H9 (cell line): Measurements from ENCODE around the gene HNRNPK. TPM values are rescaled to one million over a fixed set of nuclear protein-coding genes. Genes with fewer than 3 reads are reported as not detected.

Experiments used
- DNase-seq: peaks from one replicate; pipeline ENCODE4 v3.0.0-alpha.2; 2017
- H2AFZ ChIP-seq: one replicate; pipeline ENCODE4 v1.6.1; 2013; ENCODE audit warnings: mild to moderate bottlenecking, low read length, control low read depth, moderate library complexity
- H2AK5ac ChIP-seq: 2 replicates; pipeline ENCODE4 v1.6.1; 2013; ENCODE audit warnings: low read length, control low read depth, mixed read lengths; ENCODE audit not compliant: insufficient read length
- H2BK120ac ChIP-seq: one replicate; pipeline ENCODE4 v1.6.1; 2013; ENCODE audit warnings: low read depth, mild to moderate bottlenecking, low read length, control low read depth, inconsistent platforms; ENCODE audit not compliant: poor library complexity, severe bottlenecking
- H2BK12ac ChIP-seq: 2 replicates; pipeline ENCODE4 v1.6.1; 2013; ENCODE audit warnings: low read length, control low read depth, mixed read lengths, low read depth; ENCODE audit not compliant: insufficient read length
- H2BK15ac ChIP-seq: 2 replicates; pipeline ENCODE4 v1.6.1; 2013; ENCODE audit warnings: low read depth, low read length, control low read depth
- H2BK20ac ChIP-seq: one replicate; pipeline ENCODE4 v1.6.1; 2013; ENCODE audit warnings: low read depth, mild to moderate bottlenecking, low read length, control low read depth, inconsistent platforms; ENCODE audit not compliant: poor library complexity, severe bottlenecking
- H2BK5ac ChIP-seq: 2 replicates; pipeline ENCODE4 v1.6.1; 2013; ENCODE audit warnings: low read length, control low read depth, mixed read lengths; ENCODE audit not compliant: insufficient read length
- H3K14ac ChIP-seq: 2 replicates; pipeline ENCODE4 v1.6.1; 2013; ENCODE audit warnings: low read length, control low read depth; ENCODE audit not compliant: insufficient read depth
- H3K18ac ChIP-seq: 2 replicates; pipeline ENCODE4 v1.6.1; 2013; ENCODE audit warnings: low read depth, mild to moderate bottlenecking, mixed read lengths, low read length, control low read depth; ENCODE audit not compliant: insufficient read length
- H3K23ac ChIP-seq: 2 replicates; pipeline ENCODE4 v1.6.1; 2013; ENCODE audit warnings: low read length, control low read depth, mixed read lengths, low read depth; ENCODE audit not compliant: insufficient read length
- H3K23me2 ChIP-seq: 2 replicates; pipeline ENCODE4 v1.6.1; 2013; ENCODE audit warnings: low read depth, mild to moderate bottlenecking, mixed read lengths, low read length, control low read depth; ENCODE audit not compliant: insufficient read length, poor library complexity, severe bottlenecking
- H3K27ac ChIP-seq: 2 replicates; pipeline ENCODE4 v1.5.1; 2013; ENCODE audit warnings: low read length, control low read depth, mixed read lengths, low read depth; ENCODE audit not compliant: insufficient read length
- H3K27me3 ChIP-seq: 2 replicates; pipeline ENCODE4 v1.6.1; 2013; ENCODE audit warnings: low read length, control low read depth, inconsistent platforms; ENCODE audit not compliant: insufficient read depth
- H3K4ac ChIP-seq: 2 replicates; pipeline ENCODE4 v1.6.1; 2013; ENCODE audit warnings: low read depth, mild to moderate bottlenecking, control low read depth, inconsistent platforms, low read length, moderate library complexity
- H3K4me1 ChIP-seq: 2 replicates; pipeline ENCODE4 v1.6.1; 2013; ENCODE audit warnings: low read length, control low read depth, inconsistent platforms; ENCODE audit not compliant: insufficient read depth
- H3K4me2 ChIP-seq: 2 replicates; pipeline ENCODE4 v1.6.1; 2013; ENCODE audit warnings: low read length, control low read depth, mixed read lengths; ENCODE audit not compliant: insufficient read length, insufficient read depth
- H3K56ac ChIP-seq: 2 replicates; pipeline ENCODE4 v1.6.1; 2013; ENCODE audit warnings: low read depth, mild to moderate bottlenecking, mixed read lengths, low read length, control low read depth; ENCODE audit not compliant: insufficient read length
- H3K79me1 ChIP-seq: 2 replicates; pipeline ENCODE4 v1.6.1; 2013; ENCODE audit warnings: low read depth, mild to moderate bottlenecking, moderate library complexity, low read length, control low read depth, inconsistent platforms; ENCODE audit not compliant: insufficient read depth, poor library complexity, severe bottlenecking
- H3K79me2 ChIP-seq: 2 replicates; pipeline ENCODE4 v1.6.1; 2013; ENCODE audit warnings: low read length, control low read depth, inconsistent platforms; ENCODE audit not compliant: insufficient read depth
- H3K9ac ChIP-seq: 2 replicates; pipeline ENCODE4 v1.6.1; 2013; ENCODE audit warnings: low read length, control low read depth, mixed read lengths; ENCODE audit not compliant: insufficient read length; ENCODE audit errors: extremely low read depth
- H3K9me3 ChIP-seq: one replicate; pipeline ENCODE4 v1.6.1; 2013; ENCODE audit warnings: low read depth, low read length, inconsistent platforms; ENCODE audit not compliant: control insufficient read depth
- H3T11ph ChIP-seq: one replicate; pipeline ENCODE4 v1.6.1; 2013; ENCODE audit warnings: mild to moderate bottlenecking, low read length, control low read depth, inconsistent platforms
- H4K20me1 ChIP-seq: one replicate; pipeline ENCODE4 v1.6.1; 2013; ENCODE audit not compliant: control insufficient read depth, insufficient read length, insufficient read depth
- H4K5ac ChIP-seq: 2 replicates; pipeline ENCODE4 v1.6.1; 2013; ENCODE audit warnings: low read depth, mild to moderate bottlenecking, mixed read lengths, low read length, control low read depth; ENCODE audit not compliant: insufficient read length
- H4K8ac ChIP-seq: replicated peaks from 2 replicates; pipeline ENCODE4 v1.6.1; 2013; ENCODE audit warnings: low read length, control low read depth, mixed read lengths, low read depth; ENCODE audit not compliant: insufficient read length
- H4K91ac ChIP-seq: 2 replicates; pipeline ENCODE4 v1.6.1; 2013; ENCODE audit warnings: low read depth, mild to moderate bottlenecking, moderate library complexity, mixed read lengths, low read length, control low read depth; ENCODE audit not compliant: insufficient read length
- H3K27ac Mint-ChIP-seq, 3 experiments: 2 replicates in 2 of 3; 3 replicates in 1 of 3; pipeline ENCODE4 v1.8.0; 2020 to 2021; ENCODE audit warnings: mixed read lengths in 3 of 3, mild to moderate bottlenecking in 1 of 3, moderate library complexity in 1 of 3
- H3K27me3 Mint-ChIP-seq: 2 replicates; pipeline ENCODE4 v1.8.0; 2021; ENCODE audit warnings: low read depth, mild to moderate bottlenecking, moderate library complexity, mixed read lengths
- H3K36me3 Mint-ChIP-seq, 3 experiments: 2 replicates in 2 of 3; 3 replicates in 1 of 3; pipeline ENCODE4 v1.8.0; 2020 to 2021; ENCODE audit warnings: low read depth in 3 of 3, mixed read lengths in 3 of 3; ENCODE audit not compliant: insufficient read depth in 1 of 3
- H3K4me1 Mint-ChIP-seq, 2 experiments: 2 replicates each; pipeline ENCODE4 v1.8.0; 2020; ENCODE audit warnings: mixed read lengths in 2 of 2
- H3K4me3 Mint-ChIP-seq, 2 experiments: 2 replicates in 1 of 2; 3 replicates in 1 of 2; pipeline ENCODE4 v1.8.0; 2020 to 2021; ENCODE audit warnings: mild to moderate bottlenecking in 2 of 2, mixed read lengths in 2 of 2, moderate library complexity in 1 of 2
- H3K9me3 Mint-ChIP-seq, 2 experiments: 2 replicates in 1 of 2; 3 replicates in 1 of 2; pipeline ENCODE4 v1.8.0; 2020; ENCODE audit warnings: mild to moderate bottlenecking in 2 of 2, mixed read lengths in 2 of 2, moderate library complexity in 1 of 2
- WGBS: extraction: QIAGEN DNeasy Blood & Tissue Kit; methylation state at CpG from one replicate; pipeline ENCODE4 v1.1.7; 2013; ENCODE audit warnings: missing lambda C conversion rate, low lambda C conversion rate, mixed read lengths; ENCODE audit not compliant: insufficient read length; ENCODE audit errors: extremely low coverage; 5-methylcytosine and 5-hydroxymethylcytosine counted together
- total RNA-seq: library from RNA; stranded (reverse); gene quantifications from 2 replicates; pipeline ENCODE4 v1.2.1, GENCODE V29; 2021
- TF ChIP-seq, protein P1 (sequence below): fragments of 200-600 bp; sonication (generic); conservative IDR thresholded peaks from 3 replicates; pipeline ENCODE4 v1.8.0; 2021; ENCODE audit warnings: antibody characterized with exemption, mild to moderate bottlenecking

HNRNPK gene
- total RNA-seq, 1 experiment from 2014 or later, result 790 TPM

DNA sequence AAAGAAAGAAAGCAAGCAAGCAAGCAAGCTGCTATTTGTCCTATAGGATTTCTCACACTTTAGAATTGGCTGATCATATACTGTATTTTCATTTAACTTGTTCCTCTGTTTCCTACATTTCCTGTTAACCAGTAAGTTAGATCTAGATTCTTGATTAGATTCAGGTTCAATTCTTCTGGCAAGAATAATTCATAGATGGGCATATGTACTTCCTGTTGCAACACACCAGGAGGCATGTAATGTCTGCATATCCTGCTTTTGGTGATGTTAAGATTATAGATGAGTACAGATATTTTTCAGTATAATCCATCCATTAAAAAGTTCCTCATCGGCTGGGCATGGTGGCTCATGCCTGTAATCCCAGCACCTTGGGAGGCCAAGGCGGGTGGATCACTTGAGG lies 48.0 kb downstream of the HNRNPK start:
- no peaks in the 10 kb centered on the region for H3K9me3 Mint-ChIP-seq
- Histone ChIP-seq H2BK15ac (no peak overlapping the region), H3K4ac (no peak overlapping the region), H3K9ac (no peak overlapping the region), H3K56ac (no peak overlapping the region), H3K27me3 (no peaks in the 10 kb centered on the region), H3K23ac (no peak overlapping the region), H2BK20ac (no peak overlapping the region), H2AFZ (no peak overlapping the region), H3K79me2 (no peaks in the 10 kb centered on the region), H3T11ph (no peak overlapping the region), H3K14ac (no peak overlapping the region), H2AK5ac (no peak overlapping the region), H4K5ac (no peak overlapping the region), H2BK12ac (no peak overlapping the region), H2BK120ac (no peak overlapping the region), H3K18ac (no peak overlapping the region), H3K23me2 (no peaks in the 10 kb centered on the region), H4K20me1 (no peaks in the 10 kb centered on the region), H2BK5ac (no peak overlapping the region), H3K79me1 (no peaks in the 10 kb centered on the region), H3K9me3 (no peaks in the 10 kb centered on the region), H4K91ac (no peak overlapping the region), H4K8ac (no peak overlapping the region), H3K27ac (no peak overlapping the region), H3K4me1 (no peaks in the 10 kb centered on the region), H3K4me2 (no peak overlapping the region)
- TF ChIP-seq, protein P1, sequence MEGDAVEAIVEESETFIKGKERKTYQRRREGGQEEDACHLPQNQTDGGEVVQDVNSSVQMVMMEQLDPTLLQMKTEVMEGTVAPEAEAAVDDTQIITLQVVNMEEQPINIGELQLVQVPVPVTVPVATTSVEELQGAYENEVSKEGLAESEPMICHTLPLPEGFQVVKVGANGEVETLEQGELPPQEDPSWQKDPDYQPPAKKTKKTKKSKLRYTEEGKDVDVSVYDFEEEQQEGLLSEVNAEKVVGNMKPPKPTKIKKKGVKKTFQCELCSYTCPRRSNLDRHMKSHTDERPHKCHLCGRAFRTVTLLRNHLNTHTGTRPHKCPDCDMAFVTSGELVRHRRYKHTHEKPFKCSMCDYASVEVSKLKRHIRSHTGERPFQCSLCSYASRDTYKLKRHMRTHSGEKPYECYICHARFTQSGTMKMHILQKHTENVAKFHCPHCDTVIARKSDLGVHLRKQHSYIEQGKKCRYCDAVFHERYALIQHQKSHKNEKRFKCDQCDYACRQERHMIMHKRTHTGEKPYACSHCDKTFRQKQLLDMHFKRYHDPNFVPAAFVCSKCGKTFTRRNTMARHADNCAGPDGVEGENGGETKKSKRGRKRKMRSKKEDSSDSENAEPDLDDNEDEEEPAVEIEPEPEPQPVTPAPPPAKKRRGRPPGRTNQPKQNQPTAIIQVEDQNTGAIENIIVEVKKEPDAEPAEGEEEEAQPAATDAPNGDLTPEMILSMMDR, result no peak
- no peak for DNase-seq
- H3K27ac Mint-ChIP-seq, result no peak overlapping the region
- H3K27me3 Mint-ChIP-seq, result peaks cover 1% of the 10 kb centered on the region; the same call in 1 of the 2 replicates
- no CpG with 5 or more reads among the region's 2 CpGs for WGBS
- H3K36me3 Mint-ChIP-seq, result no peaks in the 10 kb centered on the region
- peaks cover 12 to 14% of the 10 kb centered on the region in 2 experiments for H3K4me1 Mint-ChIP-seq
- no peak overlapping the region for H3K4me3 Mint-ChIP-seq
